NOMO-1 treated with DMSO at 0.1 percent for 48 hours (cell line): Measurements from ENCODE around the gene PUSL1.

Experiments
- DNase-seq: peaks from one replicate; lab custom pipeline; 2025; ENCODE audit not compliant: unreplicated experiment; lab: John Stamatoyannopoulos, UW

PUSL1 gene

GRCh38 chr1:1349256-1350012 lies 41.0 kb downstream of the PUSL1 start, which contains the start of gene DVL1:
Gene DVL1, minus strand, starts transcription at chr1:1349418. Its CDS starts 353 bp downstream, at chr1:1349065.
- peak; percentile 46 for DNase-seq

- DNase-seq: no peak
These were observed 43.4 kb downstream of the PUSL1 start for GRCh38 chr1:1351511-1352427.

- no peak for DNase-seq
These were observed 44.5 kb downstream of the PUSL1 start for GRCh38 chr1:1352786-1353388.

- DNase-seq: no peak
These were observed 45.2 kb downstream of the PUSL1 start for GRCh38 chr1:1353389-1354151.

- no peak for DNase-seq
These were observed 46.2 kb downstream of the PUSL1 start for GRCh38 chr1:1354271-1355247.

GRCh38 chr1:1355416-1355815 lies 47.0 kb downstream of the PUSL1 start:
- peak; percentile 32 for DNase-seq

- DNase-seq: no peak
These were observed 47.9 kb downstream of the PUSL1 start for GRCh38 chr1:1356166-1356795.

- no peak for DNase-seq
These were observed 48.5 kb downstream of the PUSL1 start for GRCh38 chr1:1356796-1357401.

- DNase-seq: no peak
These were observed 49.6 kb downstream of the PUSL1 start for GRCh38 chr1:1357871-1358432.

GRCh38 chr1:1358433-1359271 lies 50.3 kb downstream of the PUSL1 start, which contains the start of gene MXRA8:
Gene MXRA8, minus strand, starts transcription at chr1:1358555. Its CDS starts 51 bp downstream, at chr1:1358504.
- no peak for DNase-seq

GRCh38 chr1:1359308-1359663 lies 50.9 kb downstream of the PUSL1 start:
- DNase-seq: no peak

- DNase-seq: no peak
These were observed 51.5 kb downstream of the PUSL1 start for GRCh38 chr1:1359664-1360468.

GRCh38 chr1:1360506-1361169 lies 52.2 kb downstream of the PUSL1 start:
- no peak for DNase-seq
